ENCODE data around the gene ATRN. TPM values are rescaled to one million over a fixed set of nuclear protein-coding genes. Genes with fewer than 3 reads are reported as not detected.

The ATRN gene
- total and polyA plus RNA-seq, 2 donors (not counting 1 experiment from before 2014, with no cell fraction given) = 5.8 to 19.5 TPM

DNA sequence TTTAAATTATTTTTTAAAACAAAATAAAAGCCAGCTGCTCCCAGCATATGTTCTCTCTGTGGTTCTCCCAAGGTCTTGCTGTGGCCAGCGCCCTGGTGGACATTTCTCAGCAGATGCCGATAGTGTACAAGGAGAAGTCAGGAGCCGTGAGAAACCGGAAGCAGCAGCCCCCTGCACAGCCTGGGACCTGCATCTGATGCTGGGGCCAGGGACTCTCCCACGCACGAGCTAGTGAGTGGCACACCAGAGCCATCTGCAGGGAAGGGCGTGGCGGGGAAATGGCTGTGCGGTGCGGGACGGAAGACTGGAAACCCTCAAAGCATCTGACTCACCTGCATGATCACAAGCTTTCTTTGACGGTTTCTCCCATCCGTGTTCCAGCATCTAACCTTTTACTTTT lies 175.8 kb downstream of the ATRN start:
- POLR2A ChIA-PET = no interaction called here
- ATAC-seq (ENCODE audit: low read depth) = no peak
- Mint-ChIP-seq H3K27ac (no peak overlapping the region), H3K27me3 (no peaks in the 10 kb centered on the region), H3K4me3 (no peak overlapping the region), H3K9me3 (ENCODE audit: insufficient read depth) (no peaks in the 10 kb centered on the region), H3K4me1 (no peaks in the 10 kb centered on the region)
- no peak overlapping the region for H3K4me3 ChIP-seq (ENCODE audit: control extremely low read depth in 1 of 5, extremely low read depth in 1 of 5, insufficient read depth in 1 of 5, low read depth in 2 of 5, low read length in 4 of 5)
- no peak overlapping the region for H3K27ac ChIP-seq (ENCODE audit: low read length in 2 of 2)
- intact Hi-C loops (cut with micrococcal nuclease) = no loop called here
- H4K20me1 ChIP-seq (ENCODE audit: control insufficient read depth, insufficient read depth, low read length, poor library complexity, severe bottlenecking) = no peaks in the 10 kb centered on the region
- TF ChIP-seq EZH2 (IDR thresholded peaks at IDR 0.05; ENCODE audit: borderline replicate concordance, insufficient read depth, low read depth, low read length, poor library complexity, severe bottlenecking) = no peak
- no peak for TF ChIP-seq CTCF (IDR thresholded peaks at IDR 0.05)
- no peaks in the 10 kb centered on the region for H3K27me3 ChIP-seq (replicated peaks in 1 of 4; ENCODE audit: control extremely low read depth in 1 of 4, control insufficient read depth in 3 of 4, insufficient read depth in 4 of 4, low read length in 3 of 4)
- no peaks in the 10 kb centered on the region for H3K79me2 ChIP-seq (ENCODE audit: control insufficient read depth, insufficient read depth, low read length)
- no peaks in the 10 kb centered on the region for H3K4me1 ChIP-seq (ENCODE audit: control insufficient read depth in 2 of 2, insufficient read depth in 2 of 2, low read length in 2 of 2)
- no peaks in the 10 kb centered on the region for H3K9me3 ChIP-seq (ENCODE audit: control extremely low read depth in 1 of 3, control insufficient read depth in 2 of 3, insufficient read depth in 1 of 3, low read length in 2 of 3)
- H3K36me3 ChIP-seq (replicated peaks in 1 of 2; ENCODE audit: control extremely low read depth in 1 of 2, control insufficient read depth in 1 of 2, extremely low read depth in 1 of 2, insufficient read depth in 2 of 2, low read length in 1 of 2) = peaks cover 0 to 19% of the 10 kb centered on the region in 2 experiments
- H3K9ac ChIP-seq (ENCODE audit: low read length) = no peak overlapping the region
- DNase-seq = no peak
- CTCF ChIA-PET = no interaction called here
- WGBS (ENCODE audit: insufficient coverage) = 96% methylated on average over 11 of the region's 13 CpGs
- H3K4me2 ChIP-seq (replicated peaks; ENCODE audit: low read depth, low read length, poor library complexity, severe bottlenecking) = no peak overlapping the region
- H2AFZ ChIP-seq (ENCODE audit: insufficient read depth, low read depth, low read length, poor library complexity, severe bottlenecking) = no peak overlapping the region

DNA sequence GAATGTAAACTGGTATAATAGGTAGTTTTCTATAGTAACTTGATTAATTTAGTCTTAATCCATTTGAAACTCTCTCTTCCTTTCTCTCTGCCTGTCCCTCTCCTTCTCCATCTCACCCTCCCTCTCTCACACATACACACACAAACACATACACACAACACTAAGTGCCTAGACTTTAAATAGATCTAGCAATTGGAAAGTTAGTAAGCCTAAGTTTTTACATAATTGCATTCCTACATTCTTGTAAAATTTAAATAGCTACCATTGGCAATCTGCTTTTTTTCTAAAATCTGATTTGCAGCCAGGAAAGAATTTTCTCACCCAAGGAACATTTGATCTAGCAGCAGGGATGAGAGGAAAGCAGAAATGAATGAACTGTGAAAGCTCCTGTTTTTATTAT lies 176.7 kb downstream of the ATRN start:
- Mint-ChIP-seq H3K27ac (no peak overlapping the region), H3K9me3 (ENCODE audit: insufficient read depth) (no peaks in the 10 kb centered on the region), H3K4me1 (peaks cover 2% of the 10 kb centered on the region), H3K27me3 (no peaks in the 10 kb centered on the region), H3K4me3 (no peak overlapping the region)
- Histone ChIP-seq H3K9me3 (ENCODE audit: control extremely low read depth in 1 of 3, control insufficient read depth in 2 of 3, insufficient read depth in 1 of 3, low read length in 2 of 3) (peaks cover 0 to 3% (median 0%) of the 10 kb centered on the region in 3 donors), H3K9ac (ENCODE audit: low read length) (no peak overlapping the region), H2AFZ (ENCODE audit: insufficient read depth, low read depth, low read length, poor library complexity, severe bottlenecking) (no peak overlapping the region), H3K27ac (ENCODE audit: low read length in 2 of 2) (no peak overlapping the region), H3K4me1 (ENCODE audit: control insufficient read depth in 2 of 2, insufficient read depth in 2 of 2, low read length in 2 of 2) (no peaks in the 10 kb centered on the region), H3K4me2 (replicated peaks; ENCODE audit: low read depth, low read length, poor library complexity, severe bottlenecking) (no peak overlapping the region), H4K20me1 (ENCODE audit: control insufficient read depth, insufficient read depth, low read length, poor library complexity, severe bottlenecking) (no peaks in the 10 kb centered on the region), H3K27me3 (replicated peaks in 1 of 4; ENCODE audit: control extremely low read depth in 1 of 4, control insufficient read depth in 3 of 4, insufficient read depth in 4 of 4, low read length in 3 of 4) (no peaks in the 10 kb centered on the region), H3K79me2 (ENCODE audit: control insufficient read depth, insufficient read depth, low read length) (no peaks in the 10 kb centered on the region), H3K4me3 (ENCODE audit: control extremely low read depth in 1 of 5, extremely low read depth in 1 of 5, insufficient read depth in 1 of 5, low read depth in 2 of 5, low read length in 4 of 5) (no peak overlapping the region), H3K36me3 (replicated peaks in 1 of 2; ENCODE audit: control extremely low read depth in 1 of 2, control insufficient read depth in 1 of 2, extremely low read depth in 1 of 2, insufficient read depth in 2 of 2, low read length in 1 of 2) (peaks cover 0 to 16% of the 10 kb centered on the region in 2 experiments)
- intact Hi-C loops (cut with micrococcal nuclease) = no loop called here
- no peak for ATAC-seq (ENCODE audit: low read depth)
- TF ChIP-seq CTCF (IDR thresholded peaks at IDR 0.05) (no peak), EZH2 (IDR thresholded peaks at IDR 0.05; ENCODE audit: borderline replicate concordance, insufficient read depth, low read depth, low read length, poor library complexity, severe bottlenecking) (no peak)
- DNase-seq = no peak
- ChIA-PET POLR2A (no interaction called here), CTCF (no interaction called here)

All from B cell (primary cell).